NOMO-1 treated with dmso at 0.1 percent for 144 hours (cell line): Measurements from ENCODE around the gene ABCB7.
"Not testable (repeated sequence)": the region's sequence is repeated elsewhere in the genome, so short reads cannot be mapped to it uniquely, and the experiment has no call there.

Experiments
- DNase-seq: peaks from one replicate; lab custom pipeline; 2025; ENCODE audit not compliant: unreplicated experiment; lab: John Stamatoyannopoulos, UW

Gene ABCB7

GRCh38 chrX:75106772-75107171, 49.3 kb downstream of the ABCB7 start:
- DNase-seq, result no peak

- no peak for DNase-seq
Observed at GRCh38 chrX:75096331-75096730, 59.8 kb downstream of the ABCB7 start.

GRCh38 chrX:75086731-75087195, 69.3 kb downstream of the ABCB7 start:
- DNase-seq, result no peak

GRCh38 chrX:75084757-75085156, 71.3 kb downstream of the ABCB7 start:
- DNase-seq, result no peak

- no peak for DNase-seq
Observed at GRCh38 chrX:75076429-75076828, 79.7 kb downstream of the ABCB7 start.

- DNase-seq, result no peak
Observed at GRCh38 chrX:75074475-75074874, 81.6 kb downstream of the ABCB7 start.

GRCh38 chrX:75071334-75071733, 84.7 kb downstream of the ABCB7 start:
- no peak for DNase-seq

GRCh38 chrX:75067931-75068330, 88.2 kb downstream of the ABCB7 start:
- DNase-seq, result no peak

GRCh38 chrX:75061701-75062100, 94.4 kb downstream of the ABCB7 start:
- no peak for DNase-seq

- DNase-seq, result no peak
Observed at GRCh38 chrX:75051047-75051446, 105.0 kb downstream of the ABCB7 start.

- DNase-seq, result no peak
Observed at GRCh38 chrX:75045369-75045768, 110.7 kb downstream of the ABCB7 start.

GRCh38 chrX:75044142-75044541, 111.9 kb downstream of the ABCB7 start:
- DNase-seq, result not testable (repeated sequence)

GRCh38 chrX:75038925-75039324, 117.2 kb downstream of the ABCB7 start:
- no peak for DNase-seq
